ENCODE measurements around the gene RSPH4A.
"Not testable (repeated sequence)": the region's sequence is repeated elsewhere in the genome, so short reads cannot be mapped to it uniquely, and the experiment has no call there.

RSPH4A gene

DNA sequence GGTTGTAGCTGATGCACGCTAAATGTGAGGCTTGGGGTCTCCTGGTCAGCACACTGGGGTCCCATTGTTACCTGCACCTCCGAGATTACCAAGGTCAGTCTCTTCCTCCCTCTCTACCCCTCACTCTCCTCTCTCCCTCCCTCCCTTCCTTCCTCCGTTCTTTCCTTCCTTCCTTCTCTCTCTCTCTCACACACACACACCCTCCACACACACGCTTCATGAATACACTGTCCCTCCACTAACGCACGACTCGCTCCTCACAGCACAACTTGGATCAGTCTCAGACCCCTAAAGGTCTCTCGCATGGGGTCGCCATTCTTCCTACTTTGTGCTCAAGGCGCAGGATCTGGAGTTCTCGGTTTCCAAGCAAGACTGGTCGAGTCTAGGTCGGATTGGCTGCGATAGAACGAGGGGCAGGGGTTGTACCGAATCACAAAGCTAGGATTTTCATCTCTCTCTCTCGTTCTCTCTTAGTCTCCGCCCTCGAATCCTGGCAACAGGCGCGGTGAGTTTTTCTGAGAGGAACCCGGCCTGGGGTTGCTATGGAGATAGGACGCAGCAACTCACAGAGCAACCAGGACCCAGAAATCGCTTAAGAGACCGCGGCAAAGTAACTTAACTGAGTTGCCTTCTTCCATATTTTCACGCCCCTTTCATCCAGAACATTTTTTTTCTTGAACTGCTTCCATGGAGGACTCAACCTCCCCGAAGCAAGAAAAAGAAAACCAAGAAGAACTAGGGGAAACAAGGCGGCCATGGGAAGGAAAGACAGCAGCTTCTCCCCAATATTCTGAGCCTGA is at the start of gene RSPH4A:
Gene RSPH4A, plus strand, starts transcription at position 543 of the 800 bp plus-strand sequence. Its CDS starts 145 bp downstream, at position 688.
- DNase-seq: peak; percentile 96

DNA sequence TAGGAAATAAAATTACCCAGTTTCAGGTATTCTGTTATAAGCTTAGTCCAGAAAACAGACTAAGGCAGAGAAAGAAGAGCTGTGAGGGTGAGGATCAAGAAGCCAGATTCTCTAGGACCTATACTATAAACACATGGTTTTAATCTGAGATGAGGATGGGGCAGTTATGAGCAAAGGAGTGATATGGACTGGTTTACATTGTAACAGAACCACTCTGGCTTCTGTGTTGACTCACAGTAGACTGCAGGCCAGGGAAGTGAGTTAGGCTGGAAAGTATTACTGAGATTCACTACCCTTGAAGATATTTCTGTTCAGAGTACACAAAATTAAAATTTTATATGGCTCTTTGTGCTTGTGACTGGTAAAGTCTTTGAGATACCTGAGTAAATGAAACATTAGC is 48.2 kb upstream of the RSPH4A start:
- DNase-seq: no peak

DNA sequence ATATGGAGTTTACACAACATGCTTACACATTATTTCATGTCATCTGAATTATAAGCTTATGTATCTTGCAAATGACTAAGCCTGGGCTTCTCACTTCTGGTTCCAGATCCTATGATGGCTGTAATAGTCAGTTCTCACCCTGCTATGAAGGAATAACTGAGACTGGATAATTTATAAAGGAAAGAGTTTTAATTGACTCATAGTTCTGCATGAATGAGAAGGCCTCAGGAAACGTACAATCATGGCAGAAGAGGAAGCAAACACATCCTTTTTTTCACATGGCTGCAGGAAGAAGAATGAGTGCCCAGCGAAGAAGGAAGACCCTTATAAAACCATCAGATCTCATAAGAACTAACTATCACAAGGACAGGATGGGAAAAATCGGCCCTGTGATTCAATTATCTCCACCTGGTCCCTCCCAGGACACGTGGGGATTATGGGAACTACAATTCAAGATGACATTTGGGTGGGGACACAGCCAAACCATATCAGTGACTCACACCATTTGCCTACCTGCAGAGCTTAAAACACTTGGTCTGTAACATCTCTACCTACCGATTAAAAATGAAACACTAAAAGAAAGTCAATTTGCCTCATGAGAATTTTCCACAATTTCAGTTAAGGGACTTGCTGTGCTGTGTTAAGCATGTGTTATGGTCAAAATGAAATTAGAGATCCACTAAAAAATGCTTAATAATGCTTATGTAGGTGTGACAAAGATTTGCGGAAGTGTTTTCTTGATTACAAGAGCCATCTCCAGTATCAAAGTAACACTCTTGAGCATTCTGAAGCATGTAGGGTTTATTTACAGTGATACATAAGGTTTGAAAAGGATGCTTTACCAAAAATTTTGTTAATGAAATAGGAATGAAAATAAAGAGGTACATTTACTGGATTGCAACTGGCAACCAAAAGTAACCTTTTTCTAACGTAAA is 47.2 kb upstream of the RSPH4A start:
- no peak for DNase-seq

DNA sequence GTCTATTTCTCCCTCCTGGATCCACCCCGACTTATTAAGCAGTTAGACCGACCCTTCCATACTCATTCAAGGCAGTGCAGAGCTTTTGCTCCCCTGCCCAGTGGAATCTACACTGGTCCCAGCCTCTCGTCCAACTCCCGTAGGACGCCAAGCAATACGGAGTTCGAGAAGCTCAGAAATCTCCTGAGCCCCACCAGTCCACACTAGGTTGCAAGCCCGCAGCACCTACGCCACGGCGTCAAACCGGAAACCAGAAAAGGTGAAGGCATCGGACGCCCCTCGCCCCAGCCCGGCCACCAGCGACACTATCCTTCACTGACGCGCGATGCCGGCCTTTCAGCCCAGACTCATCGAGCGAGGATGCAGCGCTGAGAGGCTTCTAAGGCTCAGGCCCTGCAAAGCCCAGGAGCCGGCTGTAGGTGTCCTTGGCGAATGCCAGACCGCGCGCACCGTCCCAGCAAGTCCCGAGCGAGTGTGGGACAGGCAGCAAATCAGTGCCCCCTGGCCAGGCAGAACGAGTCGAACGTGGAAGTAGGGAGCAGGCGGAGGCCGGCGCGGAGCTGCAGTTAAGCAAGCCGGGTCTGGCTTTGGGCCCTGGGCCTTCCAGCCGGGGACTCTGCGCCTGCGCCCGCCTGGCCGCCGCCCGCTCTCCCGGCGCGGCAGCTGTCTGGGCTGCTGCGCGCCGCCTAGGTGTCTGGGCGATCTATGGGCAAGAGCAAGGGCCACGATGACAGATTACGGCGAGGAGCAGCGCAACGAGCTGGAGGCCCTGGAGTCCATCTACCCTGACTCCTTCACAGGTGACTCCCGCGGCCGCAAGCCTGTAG is 45.2 kb upstream of the RSPH4A start, which contains the start of gene RWDD1:
Gene RWDD1, plus strand, starts transcription at position 649 of the 827 bp plus-strand sequence. Its CDS starts 79 bp downstream, at position 728.
- peak; percentile 98 for DNase-seq

DNA sequence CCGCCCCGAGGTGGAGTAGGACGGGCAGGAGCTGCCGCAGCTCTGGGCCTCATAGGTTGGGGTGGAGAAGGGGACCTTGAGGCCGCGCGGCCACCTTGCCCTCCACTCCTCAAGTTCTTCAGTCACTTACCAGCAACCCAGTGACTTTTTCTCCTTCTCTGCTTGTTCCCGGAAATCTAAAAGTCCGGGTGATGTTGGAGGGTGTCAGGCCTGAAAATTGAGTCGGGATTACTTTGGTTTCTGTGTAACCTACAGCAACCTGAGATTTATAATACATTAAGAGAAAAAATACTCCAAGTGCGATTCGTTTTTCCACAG is 44.6 kb upstream of the RSPH4A start:
- DNase-seq: no peak

DNA sequence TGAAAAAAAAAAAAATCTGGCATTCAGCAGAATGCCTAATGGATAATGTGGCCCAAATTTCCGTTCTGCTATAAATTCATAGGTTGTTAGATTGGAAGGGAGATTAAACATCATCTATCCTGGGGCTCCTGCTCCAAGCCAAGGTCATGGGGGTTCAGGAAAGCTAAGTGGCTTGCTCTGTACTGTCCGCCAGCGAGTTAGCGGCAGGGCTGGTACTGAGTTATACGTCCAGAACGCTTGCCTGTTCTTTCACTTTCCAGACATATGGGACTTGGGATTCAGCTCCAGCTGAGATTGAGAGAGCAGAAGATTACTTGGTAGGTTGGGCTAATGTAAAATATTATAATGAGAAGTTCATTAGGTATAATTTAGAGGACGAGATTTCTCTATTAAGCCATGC is 44.1 kb upstream of the RSPH4A start:
- DNase-seq: peak; percentile 46

DNA sequence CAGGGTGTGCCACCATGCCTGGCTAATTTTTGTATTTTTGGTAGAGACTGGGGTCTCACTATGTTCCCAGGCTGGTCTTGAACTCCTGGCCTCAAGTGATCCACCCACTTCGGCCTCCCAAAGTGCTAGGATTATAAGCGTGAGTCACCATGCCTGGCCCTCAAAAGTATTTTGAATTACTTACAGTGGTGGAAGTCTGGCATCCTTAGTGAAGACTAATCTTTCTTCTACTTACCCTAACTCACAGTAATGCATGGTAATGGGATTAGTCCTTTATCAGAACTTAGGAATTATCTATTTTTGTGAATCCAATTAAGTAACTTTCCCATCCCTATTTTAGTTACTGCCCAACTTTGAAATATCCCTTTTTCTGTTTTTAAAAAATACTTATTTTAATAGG is 41.1 kb upstream of the RSPH4A start:
- DNase-seq: no peak

DNA sequence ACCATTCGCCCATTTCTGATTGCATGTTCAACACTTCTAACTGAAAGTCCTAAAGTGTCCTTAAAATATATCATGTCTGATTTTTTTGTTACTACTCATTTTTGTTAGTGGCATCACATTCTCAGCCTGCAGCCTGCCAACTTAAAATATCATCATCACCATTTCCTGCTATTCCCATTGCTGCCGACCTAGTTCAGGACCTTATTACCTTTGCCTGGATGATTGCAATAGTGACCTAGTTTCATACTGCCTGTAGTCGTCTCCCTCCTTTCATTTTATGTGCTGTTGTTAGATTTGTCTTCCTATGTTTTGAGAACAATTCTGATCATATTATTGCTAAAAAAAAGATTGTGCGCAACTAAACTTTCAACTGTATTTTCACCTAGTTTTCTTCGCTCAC is 38.8 kb upstream of the RSPH4A start:
- DNase-seq: no peak

DNA sequence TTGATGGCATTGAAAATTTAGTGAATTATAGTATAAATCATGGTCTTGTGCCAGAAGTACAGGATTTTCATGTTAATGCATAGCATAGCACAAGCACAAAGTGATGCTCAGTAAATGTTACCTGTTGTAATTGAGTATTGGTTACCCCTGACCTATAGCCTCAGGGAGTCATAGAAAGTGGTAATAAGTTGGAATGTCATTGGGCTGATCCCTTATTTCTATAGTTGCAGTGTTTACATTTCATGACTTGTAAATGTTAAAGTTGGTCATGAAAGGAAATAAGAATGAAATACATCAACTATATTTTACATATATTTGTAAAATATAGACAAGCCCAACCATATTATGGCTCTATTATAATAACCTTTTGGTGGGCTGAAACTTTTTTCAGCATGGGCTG is 37.9 kb upstream of the RSPH4A start:
- no peak for DNase-seq

DNA sequence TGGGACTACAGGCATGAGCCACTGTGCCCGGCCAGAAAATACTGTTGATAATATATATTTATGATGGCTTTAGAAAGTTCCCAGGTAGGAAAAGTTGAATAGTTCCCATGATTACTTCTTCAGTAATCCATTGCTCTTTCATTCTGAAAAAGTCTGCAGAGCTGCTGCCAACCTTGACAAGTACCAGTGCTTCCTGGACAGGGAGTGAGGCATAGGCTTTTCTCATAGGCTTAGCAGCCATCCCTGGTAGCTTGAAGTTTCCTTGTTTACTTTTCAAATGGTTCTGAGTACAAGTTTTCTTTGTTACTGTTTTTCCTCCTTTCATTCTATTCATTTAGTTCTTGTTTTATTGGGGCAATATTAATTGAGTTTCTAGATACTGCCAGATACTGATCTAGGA is 37.1 kb upstream of the RSPH4A start:
- no peak for DNase-seq

DNA sequence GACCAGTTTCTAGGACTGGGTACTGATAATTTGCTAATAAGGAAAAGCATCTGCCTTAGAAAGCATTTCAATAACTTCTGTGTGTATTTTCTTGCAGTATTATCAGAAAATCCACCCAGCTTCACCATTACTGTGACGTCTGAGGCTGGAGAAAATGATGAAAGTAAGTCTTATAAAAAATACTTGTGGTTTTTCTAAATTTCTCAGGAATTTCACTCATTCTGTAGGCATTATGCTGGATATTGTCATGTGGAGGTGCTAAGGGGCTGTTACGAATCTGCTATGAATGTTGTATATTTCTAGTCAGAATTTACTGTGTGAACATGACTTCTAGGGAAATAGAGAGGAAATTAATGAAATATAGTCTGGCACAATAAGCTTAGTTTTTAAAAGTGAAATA is 36.1 kb upstream of the RSPH4A start:
- no peak for DNase-seq

DNA sequence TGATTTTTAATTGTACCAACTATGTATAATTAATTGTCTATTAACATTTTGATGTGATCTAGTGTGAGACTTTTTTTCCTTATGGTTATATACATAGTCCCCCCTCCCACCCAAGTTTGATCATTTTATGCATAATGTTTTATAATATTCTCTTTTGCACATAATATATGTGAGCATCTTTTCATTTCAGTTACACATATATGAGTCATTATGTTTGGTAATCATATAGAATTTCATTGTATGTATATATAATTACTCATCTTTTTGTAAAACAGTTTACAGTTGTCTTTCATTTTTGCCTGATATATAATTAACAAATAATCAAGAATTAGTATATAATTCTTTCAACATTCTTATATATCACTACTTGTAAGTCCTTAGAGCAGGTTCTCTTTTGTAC is 30.0 kb upstream of the RSPH4A start:
- no peak for DNase-seq

DNA sequence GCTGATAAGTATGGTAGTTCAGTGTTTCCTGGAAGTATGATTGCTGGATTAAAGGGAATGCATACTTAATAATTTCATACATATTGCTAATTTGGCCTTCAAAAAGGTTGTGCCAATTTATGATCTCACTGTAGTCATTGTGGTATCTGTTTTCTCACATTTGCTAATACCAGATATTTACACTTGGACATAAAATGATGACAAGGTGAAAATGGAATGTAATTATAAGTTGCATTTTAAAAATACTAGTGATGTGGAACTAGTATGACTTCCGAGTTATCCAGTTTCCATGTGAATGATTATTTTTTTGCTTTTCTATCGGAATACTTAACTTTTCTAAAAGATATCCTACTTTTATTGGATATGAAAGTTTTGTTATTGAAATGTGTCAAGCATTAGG is 29.5 kb upstream of the RSPH4A start:
- DNase-seq: no peak

DNA sequence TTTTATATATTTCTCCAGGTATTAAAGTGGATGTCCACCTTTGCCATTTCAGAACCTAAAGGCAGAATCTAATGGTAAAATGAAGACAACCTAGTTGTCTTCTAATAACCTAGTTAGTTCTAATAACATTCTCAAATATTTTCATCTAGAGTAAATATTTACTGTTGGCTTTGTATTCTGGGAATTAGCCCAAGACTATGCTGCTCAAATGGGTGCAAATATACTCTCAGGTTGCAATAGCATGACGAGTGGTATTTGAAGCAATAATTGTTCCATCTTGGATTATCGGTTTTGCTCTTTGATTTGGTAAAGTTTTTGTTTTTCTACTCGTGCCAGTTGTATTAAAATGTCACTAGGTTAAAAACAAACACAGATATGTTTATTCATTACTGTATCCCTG is 21.0 kb upstream of the RSPH4A start:
- peak; percentile 32 for DNase-seq

DNA sequence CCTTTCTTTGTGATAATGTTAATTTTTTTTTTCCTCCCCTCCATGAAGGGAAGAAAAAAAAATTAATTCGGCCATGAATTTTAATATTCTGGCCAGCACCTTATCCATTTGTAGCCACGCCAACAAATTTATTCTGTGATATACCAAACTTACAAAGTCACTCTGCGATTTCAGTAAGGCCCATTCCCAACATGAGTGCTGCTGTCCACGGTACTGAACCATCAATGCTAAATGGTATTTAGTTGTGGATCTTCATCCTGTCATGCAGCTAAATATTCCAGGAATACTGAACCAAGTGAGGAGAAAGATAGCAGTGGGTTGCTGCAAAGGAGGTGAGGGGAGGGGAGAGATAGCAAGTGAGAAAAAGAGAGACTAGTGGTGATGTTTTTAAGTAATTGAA is 19.5 kb upstream of the RSPH4A start:
- peak; percentile 3 for DNase-seq

DNA sequence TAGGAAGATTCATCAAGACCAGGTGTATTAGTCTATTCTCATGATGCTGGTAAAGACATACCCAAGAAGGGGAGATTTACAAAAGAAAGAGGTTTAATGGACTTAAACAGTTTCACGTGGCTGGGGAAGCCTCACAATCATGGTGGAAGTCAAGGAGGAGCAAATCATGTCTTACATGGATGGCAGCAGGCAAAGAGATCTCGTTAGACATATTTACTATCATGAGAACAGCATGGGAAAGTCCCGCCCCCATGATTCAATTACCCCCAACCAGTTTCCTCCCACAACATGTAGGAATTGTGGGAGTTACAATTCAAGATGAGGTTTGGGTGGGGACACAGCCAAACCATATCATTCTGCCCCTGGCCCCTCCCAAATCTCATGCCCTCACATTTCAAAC is 12.4 kb upstream of the RSPH4A start:
- DNase-seq: not testable (repeated sequence)

DNA sequence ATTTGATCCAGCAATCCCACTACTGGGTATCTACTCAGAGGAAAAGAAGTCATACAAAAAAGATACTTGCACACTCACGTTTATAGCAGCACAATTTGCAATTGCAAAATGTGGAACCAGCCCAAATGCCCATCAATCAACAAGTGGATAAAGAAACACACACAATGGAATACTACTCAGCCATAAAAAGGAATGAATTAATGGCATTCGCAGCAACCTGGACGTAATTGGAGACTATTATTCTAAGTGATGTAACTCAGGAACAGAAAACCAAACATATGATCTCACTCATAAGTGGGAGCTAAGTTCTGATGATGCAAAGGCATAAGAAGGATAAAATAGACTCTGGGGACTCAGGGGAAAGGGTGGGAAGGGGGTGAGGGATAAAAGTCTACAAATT is 11.4 kb upstream of the RSPH4A start:
- not testable (repeated sequence) for DNase-seq

DNA sequence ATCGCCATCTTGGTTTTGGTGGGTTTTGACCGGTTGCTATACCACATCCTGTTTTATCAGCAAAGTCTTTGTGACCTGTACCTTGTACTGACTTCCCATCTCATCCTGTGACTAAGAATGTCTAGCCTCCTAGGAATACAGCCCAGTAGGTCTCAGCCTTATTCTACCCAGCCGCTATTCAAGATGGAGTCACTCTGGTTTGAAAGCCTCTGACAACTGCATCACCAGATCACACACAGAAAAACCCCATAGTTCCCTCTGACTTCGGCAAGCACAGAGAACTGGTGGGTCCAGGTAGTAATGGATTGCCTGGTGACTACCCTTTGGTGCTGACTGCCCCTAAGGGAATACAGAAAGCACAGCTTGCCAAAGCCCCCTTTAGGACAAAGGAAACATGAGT is 10.3 kb upstream of the RSPH4A start:
- DNase-seq: no peak

DNA sequence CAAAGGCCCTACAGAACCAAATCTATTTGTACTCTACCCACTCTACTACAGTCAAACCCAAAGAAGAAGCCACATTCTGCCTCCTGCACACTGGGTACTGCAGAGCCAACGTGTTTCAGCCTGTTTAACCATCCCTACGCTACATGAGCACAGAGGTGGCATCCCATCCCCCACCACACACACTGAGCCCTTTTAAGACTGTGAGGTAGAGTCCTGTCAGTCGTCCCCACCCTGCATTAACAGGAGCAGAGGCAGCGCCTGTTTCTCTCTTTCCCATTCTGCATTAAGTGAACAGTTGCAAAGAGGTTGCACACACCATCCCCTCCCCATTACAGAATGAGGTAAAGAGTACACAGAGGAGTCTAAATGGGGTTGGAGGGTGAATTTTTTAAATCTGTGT is 5.2 kb upstream of the RSPH4A start:
- no peak for DNase-seq

DNA sequence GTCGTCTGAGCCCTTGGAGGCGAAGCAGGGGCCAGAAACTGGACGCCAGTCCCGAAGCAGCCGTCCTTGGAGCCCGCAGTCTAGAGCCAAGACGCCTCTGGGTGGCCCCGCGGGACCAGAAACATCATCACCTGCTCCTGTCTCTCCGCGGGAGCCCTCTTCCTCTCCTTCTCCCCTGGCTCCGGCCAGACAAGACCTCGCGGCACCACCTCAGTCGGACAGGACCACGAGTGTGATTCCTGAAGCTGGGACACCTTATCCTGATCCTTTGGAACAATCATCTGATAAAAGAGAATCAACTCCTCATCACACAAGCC is 416 bp downstream of the RSPH4A start:
- peak; percentile 59 for DNase-seq

DNA sequence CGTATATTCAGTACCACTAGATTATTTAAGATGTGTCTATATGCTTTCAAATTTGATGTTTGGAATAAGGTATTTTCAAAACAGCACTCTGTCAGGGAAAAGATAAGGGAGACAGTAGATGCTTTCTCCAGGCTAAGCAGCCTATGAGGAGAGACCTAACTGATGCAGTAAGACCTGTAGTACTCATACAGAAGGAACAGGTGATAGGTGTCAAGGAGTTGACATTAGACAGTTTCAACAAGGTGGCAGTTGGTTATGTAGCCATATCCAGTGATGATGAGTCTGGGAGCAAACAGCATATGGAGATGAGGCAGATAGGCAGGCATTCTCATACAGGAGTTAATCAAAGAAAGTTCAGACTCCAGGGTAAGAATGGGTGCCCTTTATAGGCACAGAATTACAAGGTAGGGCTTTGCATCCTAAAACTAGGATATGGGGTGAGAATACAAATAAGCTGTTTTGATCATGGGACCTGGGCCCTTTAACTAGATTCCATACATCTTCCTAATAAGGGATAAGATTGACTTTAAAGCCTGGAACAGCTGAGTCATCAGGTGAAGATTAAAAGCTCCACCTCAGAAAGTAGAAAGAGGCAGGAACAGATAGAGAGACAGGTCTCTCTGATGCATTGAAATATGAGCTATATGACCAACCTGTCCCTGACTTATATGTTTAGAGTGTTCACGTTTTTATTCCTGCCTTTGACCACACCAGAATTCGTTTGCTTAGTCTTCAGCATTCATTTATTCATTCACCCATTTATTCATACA is 7.9 kb downstream of the RSPH4A start:
- DNase-seq: peak; percentile 62

DNA sequence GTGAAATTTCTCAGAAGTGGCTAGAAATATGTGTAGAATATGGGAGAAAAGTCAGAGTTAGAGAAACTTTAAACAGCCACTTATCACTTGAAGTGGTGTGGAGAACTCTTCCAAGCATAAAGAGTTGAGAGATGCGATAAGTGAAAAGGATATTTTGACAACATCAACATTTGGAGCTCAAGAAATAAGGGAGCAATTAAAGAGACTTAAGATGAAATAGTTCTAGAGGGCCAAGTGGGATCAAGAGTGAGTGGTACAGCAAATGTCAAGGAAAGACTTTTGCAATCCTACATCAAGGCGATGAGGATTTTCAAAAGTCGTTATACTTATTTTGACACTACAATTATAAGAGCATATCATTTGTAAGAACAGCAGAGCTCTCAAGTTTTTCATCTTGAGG is 9.6 kb downstream of the RSPH4A start:
- no peak for DNase-seq

DNA sequence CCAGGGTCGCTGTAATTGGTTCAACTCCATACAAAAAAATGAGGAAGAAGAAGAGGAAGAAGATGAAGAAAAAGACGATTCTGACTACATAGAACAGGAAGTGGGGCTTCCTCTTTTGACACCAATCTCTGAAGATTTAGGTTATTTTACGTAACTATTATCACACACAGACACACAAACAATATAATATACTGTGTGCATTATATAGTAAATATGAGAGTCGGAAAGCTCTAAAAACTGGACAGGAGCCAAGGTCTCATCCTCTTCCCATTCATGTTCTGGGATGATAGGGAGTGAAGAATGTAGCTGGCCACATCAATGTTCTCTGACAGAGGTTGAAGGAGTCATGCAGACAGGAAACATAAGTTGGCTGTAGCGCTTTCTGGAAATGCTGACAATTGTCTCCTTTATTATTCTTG is 13.3 kb downstream of the RSPH4A start:
- no peak for DNase-seq

Data from DMS53 (cell line).